K562 (cell line): ENCODE data around the gene SERPINE1. TPM values are rescaled to one million over a fixed set of nuclear protein-coding genes. Genes with fewer than 3 reads are reported as not detected.
A peak's percentile ranks its signal among the peaks of the same experiment; 100 is the strongest.

Experiments used
- BRD9 ChIP-seq: fragments of 450-650 bp; IDR thresholded peaks from 2 replicates; pipeline ENCODE4 v1.6.1; 2018; ENCODE audit warnings: low read depth; ENCODE audit not compliant: partially characterized antibody
- CEBPG ChIP-seq, 3 experiments: fragments of 200-800 bp in 1 of 3; sonication (Bioruptor generic) in 1 of 3; sonication (generic) in 1 of 3; formaldehyde crosslinking in 1 of 3; IDR thresholded peaks in 2 of 3; conservative IDR thresholded peaks in 1 of 3; 2 replicates each; pipeline versions ENCODE4 v1.6.1 to v1.8.0; 2016 to 2022; ENCODE audit warnings: missing compliant biosample characterization in 2 of 3, missing genetic modification characterization in 2 of 3, mild to moderate bottlenecking in 1 of 3, missing genetic modification reagents in 1 of 3
- CSDE1 ChIP-seq, 2 experiments: fragments of 450-650 bp; IDR thresholded peaks; 2 replicates each; pipeline ENCODE4 v1.6.1; 2016; ENCODE audit warnings: mild to moderate bottlenecking in 1 of 2
- EHMT2 ChIP-seq: fragments of 450-650 bp; IDR thresholded peaks from 2 replicates; pipeline ENCODE4 v1.6.1; 2018; ENCODE audit warnings: antibody characterized with exemption
- MAFF ChIP-seq: IDR thresholded peaks from 2 replicates; pipeline ENCODE4 v1.6.1; 2012; ENCODE audit warnings: low read length, improper control_type of control experiment
- MAX ChIP-seq: sonication (generic); formaldehyde crosslinking; IDR thresholded peaks from 2 replicates; pipeline ENCODE4 v1.9.0; 2022; ENCODE audit warnings: mild to moderate bottlenecking, missing genetic modification reagents
- MIER1 ChIP-seq: fragments of 450-650 bp; IDR thresholded peaks from 2 replicates; pipeline ENCODE4 v1.6.1; 2016; ENCODE audit warnings: antibody characterized with exemption, mild to moderate bottlenecking, low read depth
- RBM22 ChIP-seq: fragments of 200-400 bp; formaldehyde crosslinking; IDR thresholded peaks from 2 replicates; pipeline ENCODE4 v1.6.1; 2018; ENCODE audit warnings: low read length, low read depth; ENCODE audit not compliant: poor library complexity, severe bottlenecking
- RBM25 ChIP-seq: fragments of 200-400 bp; formaldehyde crosslinking; IDR thresholded peaks from 2 replicates; pipeline ENCODE4 v1.6.1; 2018; ENCODE audit warnings: low read length, low read depth, moderate library complexity; ENCODE audit not compliant: severe bottlenecking
- ZBTB12 ChIP-seq: fragments of 250-450 bp; sonication (Bioruptor Pico); IDR thresholded peaks from 2 replicates; pipeline ENCODE4 v1.4.0; 2020
- ZFP36 ChIP-seq: fragments of 150-350 bp; IDR thresholded peaks from 2 replicates; pipeline ENCODE4 v1.6.1; 2018; ENCODE audit warnings: low read length, low read depth; ENCODE audit not compliant: partially characterized antibody
- ZNF232 ChIP-seq: sonication (generic); formaldehyde crosslinking; IDR thresholded peaks from 2 replicates; pipeline ENCODE4 v1.8.0; 2022; ENCODE audit warnings: mild to moderate bottlenecking, missing genetic modification reagents
- ZNF282 ChIP-seq: sonication (generic); formaldehyde crosslinking; IDR thresholded peaks from 2 replicates; pipeline ENCODE4 v1.8.1; 2023; ENCODE audit warnings: missing genetic modification reagents
- ZNF740 ChIP-seq, 3 experiments: fragments of 200-800 bp in 1 of 3; sonication (Bioruptor generic) in 1 of 3; sonication (generic) in 1 of 3; formaldehyde crosslinking in 1 of 3; IDR thresholded peaks; 2 replicates each; pipeline versions ENCODE4 v1.6.1 to v1.8.0; 2016 to 2022; ENCODE audit warnings: mild to moderate bottlenecking in 2 of 3, missing compliant biosample characterization in 2 of 3, missing genetic modification characterization in 2 of 3, missing genetic modification reagents in 1 of 3
- polyA plus RNA-seq, 8 experiments: library from polyadenylated mRNA; depleted of rRNA in 4 of 8; stranded (reverse) in 5 of 8; unstranded in 3 of 8; fragments of >200 nt; fragmentation: Nextera tagmentation in 2 of 8; fragmentation: Illumina TruSeq in 1 of 8; extraction: Ambion mirVana in 2 of 8; extraction: Trizol in 1 of 8; gene quantifications; 2 replicates each; pipeline versions ENCODE4 v1.2.1 to v1.2.3, GENCODE V29; 2011 to 2014; ENCODE audit warnings: inconsistent platforms in 1 of 8, missing spikeins in 1 of 8
- total RNA-seq, 7 experiments: library from RNA; depleted of rRNA in 6 of 7; stranded (reverse); fragments of >200 nt in 6 of 7; fragmentation: Illumina TruSeq in 2 of 7; extraction: Trizol in 2 of 7; gene quantifications; 2 replicates each; pipeline versions ENCODE4 v1.2.1 to v1.2.3, GENCODE V29; 2011 to 2021; ENCODE audit warnings: low replicate concordance in 1 of 7
- TF ChIP-seq, protein P1 (sequence below): IDR thresholded peaks from 3 replicates; pipeline ENCODE4 v1.6.1; 2011; ENCODE audit warnings: borderline replicate concordance, mild to moderate bottlenecking; ENCODE audit not compliant: insufficient read length, insufficient read depth
- TF ChIP-seq, protein P2 (sequence below), 2 experiments: fragments of 450-650 bp; conservative IDR thresholded peaks; 2 replicates each; pipeline ENCODE4 v1.6.1; 2017; ENCODE audit warnings: mild to moderate bottlenecking in 2 of 2, moderate library complexity in 2 of 2
- TF ChIP-seq, protein P3 (sequence below): sonication (generic); formaldehyde crosslinking; IDR thresholded peaks from 2 replicates; pipeline ENCODE4 v1.8.1; 2023; ENCODE audit warnings: mild to moderate bottlenecking, missing genetic modification reagents

Gene SERPINE1
- total and polyA plus RNA-seq, 9 of the 15 experiments (the other 6 are each of a cell fraction or from before 2014, with no cell fraction given), result 0.22 to 4.8 (median 0.91) TPM

DNA sequence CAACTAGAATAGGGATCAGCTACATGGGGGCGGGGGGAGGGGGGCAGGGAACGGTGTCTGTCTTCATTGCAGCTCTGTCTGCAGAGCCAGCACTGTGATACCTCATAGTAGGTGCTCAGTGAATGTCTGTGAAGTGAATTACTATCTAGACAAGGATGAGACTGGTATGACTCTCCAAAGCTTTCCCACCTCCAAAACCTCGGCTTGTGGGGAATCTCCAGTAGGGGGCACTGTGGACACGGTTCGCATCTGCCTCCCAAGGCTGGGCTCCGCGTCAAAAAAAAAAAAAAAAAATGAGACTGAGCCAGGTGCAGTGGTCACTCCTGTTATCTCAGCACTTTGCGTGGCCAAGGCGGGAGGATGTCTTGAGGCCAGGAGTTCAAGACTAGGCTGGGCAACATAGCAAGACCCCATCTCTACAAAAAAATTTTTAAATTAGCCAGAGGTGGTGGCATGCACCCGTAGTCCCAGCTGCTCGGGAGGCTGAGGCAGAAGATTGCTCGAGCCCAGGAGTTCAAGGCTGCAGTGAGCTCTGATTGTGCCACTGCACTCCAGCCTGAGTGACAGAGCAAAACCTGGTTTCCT, 32.0 kb upstream of the SERPINE1 start (continued):
- TF ChIP-seq RBM22, result no peak
- no peak for TF ChIP-seq ZFP36
- no peak for TF ChIP-seq BRD9
- TF ChIP-seq ZNF282 (CRISPR knock-in tag), result no peak
- no peak for TF ChIP-seq MAFF
- no peak for TF ChIP-seq ZNF232
- no peak for TF ChIP-seq CEBPG (CRISPR knock-in tag; IDR thresholded peaks at IDR 0.05)
- TF ChIP-seq CEBPG (tag; conservative IDR thresholded peaks at IDR 0.05 in 1 of 2, IDR thresholded peaks at IDR 0.05 in 1 of 2), result no peak
- TF ChIP-seq, protein P1, sequence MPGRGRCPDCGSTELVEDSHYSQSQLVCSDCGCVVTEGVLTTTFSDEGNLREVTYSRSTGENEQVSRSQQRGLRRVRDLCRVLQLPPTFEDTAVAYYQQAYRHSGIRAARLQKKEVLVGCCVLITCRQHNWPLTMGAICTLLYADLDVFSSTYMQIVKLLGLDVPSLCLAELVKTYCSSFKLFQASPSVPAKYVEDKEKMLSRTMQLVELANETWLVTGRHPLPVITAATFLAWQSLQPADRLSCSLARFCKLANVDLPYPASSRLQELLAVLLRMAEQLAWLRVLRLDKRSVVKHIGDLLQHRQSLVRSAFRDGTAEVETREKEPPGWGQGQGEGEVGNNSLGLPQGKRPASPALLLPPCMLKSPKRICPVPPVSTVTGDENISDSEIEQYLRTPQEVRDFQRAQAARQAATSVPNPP, result no peak
- peak; percentile 56 for TF ChIP-seq RBM25
- TF ChIP-seq ZBTB12 (CRISPR knock-in tag), result no peak
- TF ChIP-seq CSDE1 (IDR thresholded peaks at IDR 0.05), result no peak
- TF ChIP-seq EHMT2, result no peak
- TF ChIP-seq, protein P2, sequence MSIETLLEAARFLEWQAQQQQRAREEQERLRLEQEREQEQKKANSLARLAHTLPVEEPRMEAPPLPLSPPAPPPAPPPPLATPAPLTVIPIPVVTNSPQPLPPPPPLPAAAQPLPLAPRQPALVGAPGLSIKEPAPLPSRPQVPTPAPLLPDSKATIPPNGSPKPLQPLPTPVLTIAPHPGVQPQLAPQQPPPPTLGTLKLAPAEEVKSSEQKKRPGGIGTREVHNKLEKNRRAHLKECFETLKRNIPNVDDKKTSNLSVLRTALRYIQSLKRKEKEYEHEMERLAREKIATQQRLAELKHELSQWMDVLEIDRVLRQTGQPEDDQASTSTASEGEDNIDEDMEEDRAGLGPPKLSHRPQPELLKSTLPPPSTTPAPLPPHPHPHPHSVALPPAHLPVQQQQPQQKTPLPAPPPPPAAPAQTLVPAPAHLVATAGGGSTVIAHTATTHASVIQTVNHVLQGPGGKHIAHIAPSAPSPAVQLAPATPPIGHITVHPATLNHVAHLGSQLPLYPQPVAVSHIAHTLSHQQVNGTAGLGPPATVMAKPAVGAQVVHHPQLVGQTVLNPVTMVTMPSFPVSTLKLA (conservative IDR thresholded peaks at IDR 0.05), result no peak
- TF ChIP-seq MAX (CRISPR knock-in tag), result 0 out of 2 replicates have a peak, but pooled peaks have one; percentile 38
- TF ChIP-seq, protein P3, sequence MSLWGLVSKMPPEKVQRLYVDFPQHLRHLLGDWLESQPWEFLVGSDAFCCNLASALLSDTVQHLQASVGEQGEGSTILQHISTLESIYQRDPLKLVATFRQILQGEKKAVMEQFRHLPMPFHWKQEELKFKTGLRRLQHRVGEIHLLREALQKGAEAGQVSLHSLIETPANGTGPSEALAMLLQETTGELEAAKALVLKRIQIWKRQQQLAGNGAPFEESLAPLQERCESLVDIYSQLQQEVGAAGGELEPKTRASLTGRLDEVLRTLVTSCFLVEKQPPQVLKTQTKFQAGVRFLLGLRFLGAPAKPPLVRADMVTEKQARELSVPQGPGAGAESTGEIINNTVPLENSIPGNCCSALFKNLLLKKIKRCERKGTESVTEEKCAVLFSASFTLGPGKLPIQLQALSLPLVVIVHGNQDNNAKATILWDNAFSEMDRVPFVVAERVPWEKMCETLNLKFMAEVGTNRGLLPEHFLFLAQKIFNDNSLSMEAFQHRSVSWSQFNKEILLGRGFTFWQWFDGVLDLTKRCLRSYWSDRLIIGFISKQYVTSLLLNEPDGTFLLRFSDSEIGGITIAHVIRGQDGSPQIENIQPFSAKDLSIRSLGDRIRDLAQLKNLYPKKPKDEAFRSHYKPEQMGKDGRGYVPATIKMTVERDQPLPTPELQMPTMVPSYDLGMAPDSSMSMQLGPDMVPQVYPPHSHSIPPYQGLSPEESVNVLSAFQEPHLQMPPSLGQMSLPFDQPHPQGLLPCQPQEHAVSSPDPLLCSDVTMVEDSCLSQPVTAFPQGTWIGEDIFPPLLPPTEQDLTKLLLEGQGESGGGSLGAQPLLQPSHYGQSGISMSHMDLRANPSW (CRISPR knock-in tag), result no peak
- TF ChIP-seq MIER1, result no peak
- no peak for TF ChIP-seq ZNF740 (CRISPR knock-in tag; IDR thresholded peaks at IDR 0.05)
- no peak for TF ChIP-seq ZNF740 (tag; IDR thresholded peaks at IDR 0.05)
